Body of pancreas (tissue), 4 donors: ENCODE measurements around the gene CAMK1D.

Experiments
- CTCF ChIP-seq, 7 experiments: fragments of 450-650 bp in 4 of 7; fragments of 200-600 bp in 3 of 7; sonication (generic) in 3 of 7; IDR thresholded peaks; one replicate each; pipeline ENCODE4 v1.5.1; 2016 to 2019; ENCODE audit warnings: antibody characterized with exemption in 7 of 7
- POLR2A ChIP-seq, 3 donors: fragments of 450-650 bp; IDR thresholded peaks; one replicate each; pipeline ENCODE4 v1.6.1; 2016; ENCODE audit warnings: antibody characterized with exemption in 3 of 3, mild to moderate bottlenecking in 2 of 3

- TF ChIP-seq CTCF (IDR thresholded peaks at IDR 0.05) (no peak), POLR2A (IDR thresholded peaks at IDR 0.05) (no peak)
Measured at GRCh38 chr10:12608761-12609160, 259.4 kb downstream of the CAMK1D start.
